Activated effector memory CD4-positive, alpha-beta T cell treated with anti-CD3 and anti-CD28 coated beads, Interleukin-2, amount 50 U/mL, for 16 hours (primary cell): ENCODE measurements around the gene SLC13A4.
"Not testable (repeated sequence)": the region's sequence is repeated elsewhere in the genome, so short reads cannot be mapped to it uniquely, and the experiment has no call there.

ENCODE experiments used
- DNase-seq: peaks from one replicate; pipeline ENCODE4 v3.0.0-alpha.2; 2020

SLC13A4 gene, protein sequence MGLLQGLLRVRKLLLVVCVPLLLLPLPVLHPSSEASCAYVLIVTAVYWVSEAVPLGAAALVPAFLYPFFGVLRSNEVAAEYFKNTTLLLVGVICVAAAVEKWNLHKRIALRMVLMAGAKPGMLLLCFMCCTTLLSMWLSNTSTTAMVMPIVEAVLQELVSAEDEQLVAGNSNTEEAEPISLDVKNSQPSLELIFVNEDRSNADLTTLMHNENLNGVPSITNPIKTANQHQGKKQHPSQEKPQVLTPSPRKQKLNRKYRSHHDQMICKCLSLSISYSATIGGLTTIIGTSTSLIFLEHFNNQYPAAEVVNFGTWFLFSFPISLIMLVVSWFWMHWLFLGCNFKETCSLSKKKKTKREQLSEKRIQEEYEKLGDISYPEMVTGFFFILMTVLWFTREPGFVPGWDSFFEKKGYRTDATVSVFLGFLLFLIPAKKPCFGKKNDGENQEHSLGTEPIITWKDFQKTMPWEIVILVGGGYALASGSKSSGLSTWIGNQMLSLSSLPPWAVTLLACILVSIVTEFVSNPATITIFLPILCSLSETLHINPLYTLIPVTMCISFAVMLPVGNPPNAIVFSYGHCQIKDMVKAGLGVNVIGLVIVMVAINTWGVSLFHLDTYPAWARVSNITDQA

DNA sequence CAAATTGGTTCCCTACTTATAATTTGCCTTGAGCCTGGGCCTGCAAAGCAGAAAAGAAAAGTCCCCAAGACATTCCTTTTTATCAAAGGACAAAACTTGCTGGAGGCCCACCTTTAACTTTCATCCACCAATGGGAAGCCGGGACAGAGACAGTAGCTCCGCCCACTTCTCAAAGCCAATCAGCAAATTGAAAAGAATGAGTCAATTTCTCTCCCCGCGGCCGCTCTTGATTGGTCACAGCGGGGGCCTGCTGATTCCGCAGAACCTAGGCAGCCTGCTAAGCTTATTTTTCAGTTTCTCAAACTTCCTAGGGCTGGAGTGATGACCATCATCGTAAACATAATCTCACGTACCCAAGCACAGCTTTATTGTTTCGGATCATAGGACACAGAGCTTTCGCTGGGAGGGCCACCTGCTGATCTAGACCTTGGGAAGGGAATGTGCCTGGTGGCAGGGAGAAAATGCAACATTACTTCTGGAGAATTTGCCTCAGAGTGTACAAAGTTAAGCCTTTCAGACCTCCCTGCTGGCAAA is at the start of gene SLC13A4:
Gene SLC13A4 (minus strand): TSS at position 51 of the 534 bp plus-strand sequence. CDS start 690 bp downstream, outside the sequence.
- DNase-seq, result no peak

DNA sequence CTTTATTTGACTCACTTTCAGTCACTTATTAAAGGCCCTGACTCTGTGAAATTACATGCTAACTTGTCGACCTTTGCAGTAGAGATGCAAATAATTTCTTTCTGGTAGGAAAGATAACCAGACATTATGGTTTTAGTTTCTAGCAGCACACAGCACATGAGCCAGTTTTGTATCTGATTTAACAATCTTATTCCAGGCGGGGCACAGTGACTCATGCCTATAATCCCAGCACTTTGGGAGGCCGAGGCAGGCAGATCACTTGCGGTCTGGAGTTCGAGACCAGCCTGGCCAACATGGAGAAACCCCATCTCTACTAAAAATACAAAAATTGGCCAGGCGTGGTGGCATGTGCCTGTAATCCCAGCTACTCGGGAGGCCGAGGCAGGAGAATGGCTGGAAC is 47.9 kb upstream of the SLC13A4 start:
- DNase-seq, result not testable (repeated sequence)

DNA sequence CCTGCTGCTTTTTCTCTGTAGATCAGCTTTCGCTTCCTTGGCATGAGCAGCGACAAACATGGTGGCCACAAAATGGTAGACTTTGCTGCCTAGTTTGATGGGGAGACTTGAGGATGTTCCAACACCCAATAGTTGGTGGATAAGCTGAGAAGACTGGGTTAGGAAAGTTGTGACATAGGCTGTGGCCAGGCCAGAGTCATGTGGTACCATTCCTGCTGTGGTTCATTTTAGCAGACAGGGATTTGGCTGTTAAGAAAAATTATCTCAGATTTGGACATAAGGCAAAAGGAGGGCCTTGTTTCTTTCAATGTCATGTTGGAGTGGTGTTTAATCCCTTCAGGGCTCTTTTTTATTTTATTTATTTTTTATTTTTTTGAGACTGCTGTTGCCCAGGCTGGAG is 47.2 kb upstream of the SLC13A4 start:
- no peak for DNase-seq

DNA sequence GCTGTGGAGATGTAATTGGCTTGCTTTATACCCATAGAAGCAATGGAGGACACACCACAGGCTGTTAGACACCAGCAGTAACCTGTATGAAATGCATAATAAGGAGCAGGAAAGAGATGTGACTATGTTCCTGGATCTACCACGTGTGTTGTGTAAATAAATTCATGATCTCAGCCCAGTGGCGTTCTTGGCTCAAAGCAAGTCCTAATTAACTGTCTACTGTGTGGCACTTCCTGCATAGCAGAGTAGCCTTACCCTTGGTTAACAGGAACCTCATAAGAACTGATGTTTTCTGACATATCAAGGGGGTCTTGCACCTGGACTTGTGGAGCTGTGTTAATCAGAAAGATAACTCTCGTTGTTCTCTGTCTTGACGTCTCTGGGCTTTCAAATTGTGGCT is 46.3 kb upstream of the SLC13A4 start:
- DNase-seq, result no peak

DNA sequence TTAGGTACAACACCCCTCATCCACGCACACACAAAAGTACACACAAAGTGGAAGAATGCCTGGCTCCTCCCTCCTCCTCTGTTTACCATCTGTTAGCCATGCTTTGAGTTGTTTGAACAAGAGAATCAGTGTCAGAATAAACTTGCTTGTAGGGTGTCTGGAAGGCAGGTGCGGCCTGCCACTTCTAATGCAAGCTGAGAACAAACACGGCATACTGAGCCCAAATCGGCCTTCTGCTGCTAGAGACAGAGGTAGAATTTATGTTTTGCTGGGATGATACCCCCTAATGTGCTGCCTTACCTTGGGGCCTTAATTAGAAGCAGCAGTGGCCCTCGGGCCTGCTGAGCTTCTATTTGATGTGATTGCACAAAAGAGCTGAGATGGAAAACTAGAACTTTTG is 45.5 kb upstream of the SLC13A4 start:
- no peak for DNase-seq

DNA sequence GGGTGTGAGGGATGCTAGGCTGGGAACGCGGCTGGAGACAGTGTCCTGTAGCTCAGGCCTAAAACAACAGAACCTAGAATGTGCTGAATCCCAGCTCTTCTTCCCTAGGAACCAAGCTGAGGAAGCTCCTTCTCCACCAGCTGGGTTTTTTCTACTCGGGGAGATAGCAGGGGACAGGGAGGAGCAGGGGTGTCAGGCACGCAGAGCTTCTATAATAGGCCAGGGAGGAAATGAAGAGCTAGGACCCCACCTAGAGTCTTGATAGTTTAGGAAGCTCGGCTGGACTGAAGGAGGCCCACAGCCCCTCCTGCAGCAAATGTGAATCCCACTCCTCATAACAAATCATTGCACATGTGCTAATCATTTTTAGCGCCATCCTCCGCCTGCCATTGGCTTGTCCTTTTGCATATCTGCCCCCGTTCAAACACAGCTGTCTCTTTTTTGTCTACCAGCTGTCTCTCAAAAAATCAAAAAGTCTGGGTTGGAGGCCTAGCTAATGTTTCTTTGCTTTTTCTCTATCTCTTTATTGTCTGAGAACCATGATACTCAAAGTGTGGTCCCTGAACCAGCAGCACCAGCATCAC is 44.7 kb upstream of the SLC13A4 start:
- no peak for DNase-seq

DNA sequence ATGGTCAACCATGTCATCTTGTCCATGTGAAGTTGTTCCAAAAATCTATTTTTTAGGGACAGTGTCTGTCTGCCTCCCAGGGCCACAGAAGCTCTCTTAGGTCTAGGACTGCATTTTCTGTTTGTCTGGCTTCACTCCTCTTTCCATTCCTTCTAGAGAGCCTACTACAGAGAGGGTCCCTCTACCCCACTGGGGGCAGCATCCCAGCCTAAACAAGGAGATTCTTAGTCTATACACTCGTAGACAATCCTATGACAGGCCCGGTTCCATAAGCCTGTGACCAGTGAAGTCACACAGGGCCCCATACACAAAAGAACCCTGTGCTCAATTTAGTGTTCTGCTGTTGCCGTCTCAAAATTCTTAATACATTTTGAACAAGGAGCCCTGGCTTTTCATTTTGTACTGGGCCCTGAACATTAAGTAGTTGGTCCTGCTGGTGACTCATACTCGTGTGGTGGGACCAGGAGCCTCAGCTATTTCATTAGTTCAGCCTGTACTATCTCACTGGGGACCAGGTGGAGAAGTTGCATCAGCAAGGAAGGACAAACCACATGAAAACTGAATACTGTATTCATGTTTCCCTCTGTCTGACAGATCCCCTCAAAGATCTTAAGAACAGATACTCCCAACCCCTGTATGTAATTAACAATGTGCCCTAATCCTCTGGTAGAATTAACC is 44.1 kb upstream of the SLC13A4 start:
- DNase-seq, result no peak

DNA sequence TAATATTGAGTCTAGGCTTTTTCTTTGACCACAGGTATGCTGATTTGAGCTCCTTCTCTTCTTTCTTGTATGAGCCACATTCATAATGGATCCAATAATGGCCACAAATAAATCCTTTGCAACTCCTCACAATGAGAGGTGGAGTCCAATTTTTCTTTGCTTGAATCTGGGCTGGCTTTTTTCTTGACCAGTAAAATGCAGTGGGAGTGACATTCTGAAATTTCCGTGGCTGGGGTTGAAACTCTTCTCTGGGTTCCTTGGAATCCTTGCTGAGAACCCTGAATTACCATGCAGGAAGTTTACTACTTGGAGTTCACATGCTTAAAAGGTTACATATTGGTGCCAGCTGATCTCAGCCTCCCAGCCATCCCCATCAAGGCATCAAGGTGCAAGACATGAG is 43.1 kb upstream of the SLC13A4 start:
- DNase-seq, result no peak

DNA sequence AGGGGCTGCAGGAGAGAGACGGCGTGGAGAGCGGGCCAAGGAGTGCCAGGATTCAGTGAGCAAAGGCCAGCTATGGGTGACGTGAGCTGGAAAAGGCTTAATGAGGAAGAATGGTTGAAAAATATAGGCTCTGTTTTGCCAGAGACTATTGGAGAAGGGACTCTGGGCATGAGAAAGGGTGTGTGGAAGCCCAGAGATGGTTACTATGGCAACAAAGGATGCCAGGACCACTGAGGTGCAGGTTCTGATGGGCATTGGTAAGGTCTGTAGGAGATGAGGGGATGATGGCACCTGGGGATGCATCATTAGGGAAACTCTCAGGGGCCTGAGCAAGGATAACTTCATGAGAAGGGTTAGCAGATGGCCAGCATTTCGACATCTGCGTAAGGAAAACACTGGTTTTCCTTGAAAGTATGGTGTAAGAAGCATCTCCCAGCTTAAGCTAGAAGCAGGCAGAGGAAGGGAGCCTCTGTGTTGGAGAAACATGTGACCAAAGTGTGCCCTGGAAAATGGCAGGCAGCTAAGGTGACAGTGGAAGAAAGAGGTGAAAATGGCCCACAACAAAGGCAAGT is 42.2 kb upstream of the SLC13A4 start:
- no peak for DNase-seq

DNA sequence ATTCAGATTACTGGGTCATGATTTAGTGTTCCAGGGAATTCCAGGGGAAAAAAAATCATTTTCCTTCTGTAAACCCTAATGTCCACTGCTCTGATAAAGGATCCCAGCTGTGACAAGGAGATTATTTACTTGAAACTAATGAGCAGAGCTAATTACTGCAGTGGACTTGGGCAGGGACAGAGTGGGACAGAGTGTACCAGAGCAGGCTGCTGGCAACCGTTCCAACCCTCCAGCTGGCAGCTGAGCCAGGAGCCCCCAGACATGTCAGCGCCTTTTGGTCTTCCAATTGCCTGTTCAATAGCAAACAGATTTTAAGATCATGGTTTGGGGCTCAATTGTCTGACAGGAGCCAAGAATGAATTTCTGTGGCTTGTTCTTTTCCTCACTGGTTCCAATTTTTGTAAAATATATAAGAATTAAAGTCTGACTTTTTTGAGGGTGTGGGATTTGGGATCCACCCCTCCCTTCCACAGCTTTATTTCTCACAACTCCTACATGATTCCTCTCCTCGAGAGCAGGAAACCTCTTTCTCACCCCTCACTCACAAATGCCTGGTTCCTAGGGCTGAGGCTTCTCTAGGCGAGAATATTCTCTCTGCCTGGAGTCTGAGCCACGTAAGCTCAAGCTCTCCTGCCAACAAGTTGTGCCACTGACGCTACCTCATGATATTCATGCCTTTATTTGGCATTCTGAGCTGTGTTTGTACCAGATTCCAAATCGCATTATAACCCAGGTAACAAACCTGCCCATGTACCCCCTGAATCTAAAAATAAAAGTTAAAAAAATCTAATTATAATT is 41.2 kb upstream of the SLC13A4 start:
- DNase-seq, result no peak

DNA sequence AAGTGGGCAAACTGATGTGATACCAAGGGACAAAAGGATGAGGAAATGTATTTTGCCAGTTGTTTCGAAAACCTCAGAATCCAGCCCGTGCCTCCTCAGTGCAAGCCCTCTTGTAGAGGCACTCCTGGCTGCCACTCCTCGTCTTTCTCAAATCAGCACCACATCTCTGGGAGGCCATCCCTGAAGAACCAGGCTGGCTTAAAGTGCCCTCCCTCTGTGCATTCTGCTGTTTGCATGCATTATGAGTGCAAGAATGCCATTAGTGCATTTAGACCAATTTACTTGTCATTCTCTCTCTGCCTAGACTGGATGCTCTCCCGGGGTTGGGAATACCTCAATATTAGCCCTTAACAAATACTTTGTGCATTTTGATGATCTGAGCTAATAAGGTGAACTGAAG is 40.5 kb upstream of the SLC13A4 start:
- no peak for DNase-seq

DNA sequence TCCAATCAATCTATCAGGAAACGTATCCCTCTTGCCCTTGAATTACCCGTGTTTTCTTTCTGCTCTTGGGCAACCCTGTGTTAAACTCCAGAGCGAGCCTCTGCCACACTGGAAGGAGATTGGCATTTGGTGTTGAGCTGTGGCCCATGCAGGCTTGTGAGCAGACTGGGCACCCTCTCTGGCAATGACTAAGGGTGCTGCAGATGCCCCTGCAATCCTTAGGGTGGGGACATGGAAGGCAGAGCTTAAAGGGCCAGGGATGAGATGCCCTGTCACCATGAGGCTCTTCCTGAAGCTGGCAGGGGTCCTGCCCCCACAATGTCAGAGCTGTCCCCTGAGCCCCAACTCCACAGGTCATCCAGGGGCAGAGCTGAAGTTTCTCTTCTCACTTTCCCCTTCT is 40.1 kb upstream of the SLC13A4 start:
- no peak for DNase-seq

DNA sequence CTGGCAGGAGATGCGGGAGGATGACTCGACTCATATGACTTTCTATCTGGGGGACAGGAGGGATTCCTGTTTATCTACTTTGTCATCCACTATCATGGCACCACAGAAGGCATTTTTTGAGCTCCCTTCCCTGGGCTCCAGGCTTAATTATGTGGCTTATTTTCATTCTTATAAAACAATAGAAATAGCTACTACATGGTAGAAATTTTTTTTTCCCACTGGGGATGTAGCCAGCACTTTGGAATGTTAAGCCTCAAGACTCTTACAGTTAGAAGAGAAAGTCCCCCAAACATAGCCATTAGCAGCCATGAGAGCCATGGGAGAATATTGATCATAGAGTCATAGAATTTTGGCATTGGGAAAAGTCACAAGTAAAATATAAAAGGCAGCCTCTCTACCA is 35.3 kb upstream of the SLC13A4 start:
- no peak for DNase-seq

DNA sequence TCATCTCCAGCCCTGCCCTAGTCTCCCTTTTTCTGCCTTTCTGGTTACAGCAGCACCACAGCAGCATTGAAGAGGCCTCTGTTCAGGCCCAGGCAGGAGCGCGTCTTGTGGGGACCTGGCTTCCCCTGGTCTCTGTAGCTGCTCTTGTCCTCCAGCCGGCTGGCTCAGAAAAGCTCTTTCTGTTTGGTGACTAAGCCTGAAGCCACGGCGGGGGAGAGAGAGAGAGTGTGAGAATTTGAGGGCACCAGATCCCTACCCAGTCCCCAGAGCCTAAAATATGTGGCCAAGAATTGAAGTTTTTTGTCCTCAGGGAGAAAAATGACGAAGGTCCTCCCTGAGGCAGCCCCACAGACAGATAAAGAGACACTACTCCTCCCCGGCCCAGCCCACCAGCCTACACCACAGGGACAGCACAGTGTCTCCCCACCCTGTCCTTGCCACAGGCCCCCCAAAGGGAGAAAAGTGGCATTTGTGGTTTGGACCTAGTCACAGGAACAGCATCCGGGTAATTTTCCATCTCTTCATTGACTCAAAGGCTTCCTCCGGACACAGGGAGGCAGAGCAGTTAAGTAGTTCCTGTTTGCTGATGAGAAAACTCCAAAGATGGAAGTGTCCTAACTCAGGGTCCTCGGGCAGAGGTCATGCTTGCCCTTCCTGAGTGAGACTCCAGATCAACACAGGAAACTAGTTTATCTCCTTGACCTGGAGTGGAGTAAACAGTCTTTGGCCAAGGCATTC is 33.9 kb upstream of the SLC13A4 start:
- DNase-seq, result no peak

DNA sequence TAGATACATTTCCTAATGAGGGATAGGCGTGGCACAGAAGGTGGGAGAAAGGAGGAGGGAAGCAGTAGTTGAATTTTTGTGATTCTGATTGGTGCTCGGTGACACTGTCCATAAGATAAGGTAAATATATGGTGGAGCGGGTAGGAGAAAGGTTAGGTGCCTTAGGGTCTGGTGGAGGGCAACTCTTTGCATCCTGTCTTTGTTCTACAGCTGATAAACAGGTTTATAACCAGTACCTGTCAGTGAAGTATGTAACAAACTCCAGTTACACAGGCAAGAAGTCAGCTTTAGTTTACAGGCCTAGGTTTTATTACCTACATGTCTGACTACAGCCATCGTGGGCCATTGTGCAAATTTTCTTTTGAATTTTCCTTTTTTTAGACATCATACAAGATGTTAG is 31.5 kb upstream of the SLC13A4 start:
- DNase-seq, result no peak

DNA sequence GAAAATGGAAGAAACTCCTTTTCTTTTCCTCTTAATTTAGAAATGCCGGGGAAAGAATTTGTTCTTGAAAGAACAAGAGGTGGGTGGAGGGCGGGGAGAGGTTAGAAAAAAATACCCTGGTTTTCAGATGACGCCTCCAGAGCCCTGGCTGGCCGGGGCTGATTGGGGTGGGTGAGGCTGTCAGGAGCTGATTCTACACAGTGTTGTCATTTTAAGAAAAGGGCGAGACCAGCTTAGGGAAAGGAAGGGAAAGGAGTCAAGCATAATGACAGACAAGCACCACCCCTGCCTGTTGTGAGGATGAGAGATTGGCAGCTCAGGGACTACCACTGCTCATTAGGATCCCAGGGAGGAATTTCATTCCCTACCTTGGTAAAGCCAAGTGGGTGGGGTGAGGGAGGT is 30.5 kb upstream of the SLC13A4 start:
- no peak for DNase-seq

DNA sequence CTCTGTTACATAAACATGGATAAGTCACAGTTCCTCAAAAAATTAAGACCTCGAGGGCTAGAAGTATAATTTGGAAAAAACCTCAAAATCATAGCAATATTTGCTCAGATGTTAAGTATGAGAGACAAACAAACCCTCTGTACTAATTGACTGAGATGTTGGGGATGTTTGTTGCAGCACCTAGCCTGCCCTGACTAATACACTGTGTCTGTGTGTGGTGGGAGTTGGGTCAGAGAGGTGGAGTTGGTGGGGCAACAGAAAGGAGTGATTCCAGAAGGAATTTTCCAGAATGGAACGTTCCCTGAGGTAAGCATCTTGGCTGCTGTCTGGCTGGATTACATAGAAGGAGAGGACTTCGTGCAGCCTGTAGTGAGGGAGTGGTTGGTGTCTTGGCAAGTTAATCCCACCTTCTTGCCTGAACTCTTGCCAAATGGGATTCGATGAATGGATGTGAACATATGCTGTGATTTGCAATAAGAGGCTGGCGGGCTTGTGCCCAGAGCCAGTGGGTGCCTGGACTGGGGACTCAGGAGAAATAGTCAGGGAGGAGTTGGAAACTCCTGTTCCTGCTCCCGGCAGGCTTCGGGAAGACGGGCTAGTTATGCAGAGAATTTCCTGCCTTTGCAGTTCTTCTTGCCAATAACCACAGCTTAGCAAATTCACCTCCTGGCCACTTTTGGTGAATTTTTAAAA is 29.9 kb upstream of the SLC13A4 start:
- DNase-seq, result no peak

DNA sequence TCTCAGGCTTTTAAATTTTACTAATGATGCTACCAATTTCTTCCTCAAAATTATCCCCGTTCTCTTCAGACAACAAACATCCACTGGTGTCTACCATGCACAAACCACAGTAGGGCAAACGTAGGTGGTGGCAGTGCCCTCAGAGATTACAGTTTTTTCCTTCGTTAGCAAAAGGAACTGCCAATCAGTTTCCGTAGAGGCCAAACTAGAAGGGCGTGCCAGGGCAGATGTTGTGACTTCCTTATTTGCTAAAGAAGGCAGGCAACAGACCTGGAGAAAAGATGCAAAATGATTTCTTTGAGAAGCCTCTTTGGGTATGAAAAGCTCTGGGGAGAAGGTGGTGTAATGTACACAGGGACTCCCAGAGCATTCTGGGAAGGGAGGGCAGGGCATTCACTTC is 28.2 kb upstream of the SLC13A4 start:
- DNase-seq, result no peak

DNA sequence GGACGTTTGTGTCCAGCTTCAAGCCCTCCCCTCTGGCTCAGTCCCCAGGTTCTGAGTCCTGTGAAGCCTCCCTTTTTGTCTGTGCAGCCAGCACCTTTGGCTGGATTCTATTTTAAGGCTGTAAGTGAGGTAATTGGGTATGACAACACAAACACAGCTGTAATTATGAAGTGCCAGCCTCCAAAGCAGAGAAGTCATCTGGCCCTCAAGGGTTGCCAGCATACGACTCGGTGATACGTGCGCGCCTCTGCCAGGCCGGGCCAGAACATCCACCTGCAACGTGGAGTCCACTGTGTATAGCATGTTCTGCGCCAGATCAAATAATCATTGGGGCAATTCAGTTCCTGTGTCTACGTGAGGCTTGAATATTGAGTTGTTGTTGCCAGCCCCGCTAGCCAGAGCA is 27.4 kb upstream of the SLC13A4 start:
- DNase-seq, result no peak

DNA sequence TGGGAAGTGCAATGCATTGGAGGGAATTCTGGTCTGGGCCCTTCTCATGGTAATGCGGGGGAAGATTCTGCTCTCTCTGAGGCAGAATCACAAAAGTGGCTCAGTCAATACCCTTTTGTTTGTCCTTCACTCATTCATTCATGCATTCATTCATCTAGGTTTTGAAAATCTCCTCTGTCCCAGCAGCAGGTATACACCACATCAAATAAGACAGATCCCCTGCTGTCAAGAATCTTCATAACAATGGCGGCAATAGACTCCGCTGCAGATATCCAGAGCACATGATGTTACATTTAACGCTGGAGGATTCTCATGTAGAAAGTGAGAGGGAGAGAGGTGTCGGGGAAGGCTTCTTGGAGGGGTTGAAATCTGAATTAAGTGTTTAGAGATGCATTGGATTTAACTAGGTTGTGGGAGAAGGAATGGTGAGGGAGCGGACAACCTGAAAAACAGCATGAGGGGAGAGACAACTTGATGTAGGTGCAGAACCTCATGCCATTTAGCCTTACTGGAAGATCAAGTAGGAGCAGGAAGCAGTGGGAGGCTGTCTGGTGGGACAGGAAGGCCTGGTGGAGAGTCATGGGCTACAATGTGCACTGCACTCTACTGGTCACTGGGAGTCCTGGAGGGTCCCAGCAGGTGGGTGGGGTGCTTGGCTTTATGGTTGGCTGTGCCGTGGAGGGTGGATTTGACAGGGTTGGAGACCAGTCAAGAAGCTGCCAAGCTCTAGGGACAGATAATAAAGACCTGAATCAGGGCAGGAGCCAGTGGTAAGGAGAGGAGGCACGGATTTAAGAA is 25.8 kb upstream of the SLC13A4 start:
- no peak for DNase-seq
